Right ventricle myocardium superior (tissue), 1 donor: ENCODE results near the gene PPP1R1A. TPM values are rescaled to one million over a fixed set of nuclear protein-coding genes. Genes with fewer than 3 reads are reported as not detected.
A peak's percentile ranks its signal among the peaks of the same experiment; 100 is the strongest.

Source experiments
- ATAC-seq: fragments of 200-7000 bp; cut with Tn5 transposase; one replicate; pipeline ENCODE4 v1.9.1; 2020; ENCODE audit warnings: mild to moderate bottlenecking; ENCODE audit not compliant: poor library complexity
- DNase-seq: peaks from one replicate; pipeline ENCODE4 v3.0.0-alpha.2; 2020
- intact Hi-C: fragments of 100-400 bp; cut with DNase I; formaldehyde crosslinking; loops from one replicate; pipeline ENCODE4 v1.11.2; 2022
- total RNA-seq: library from RNA; stranded (reverse); fragmentation: NEBNext Ultra II Directional; extraction: Animal tissue kit (Norgen Biotek cat#: 25700); gene quantifications from one replicate; pipeline ENCODE4 v1.2.1, GENCODE V29; 2021
- donor health status: DM: no; HTN: yes; CAD: no; lungs with severe emphysema.

Gene PPP1R1A
- total RNA-seq, 1 donor from 2014 or later, result 192 TPM

DNA sequence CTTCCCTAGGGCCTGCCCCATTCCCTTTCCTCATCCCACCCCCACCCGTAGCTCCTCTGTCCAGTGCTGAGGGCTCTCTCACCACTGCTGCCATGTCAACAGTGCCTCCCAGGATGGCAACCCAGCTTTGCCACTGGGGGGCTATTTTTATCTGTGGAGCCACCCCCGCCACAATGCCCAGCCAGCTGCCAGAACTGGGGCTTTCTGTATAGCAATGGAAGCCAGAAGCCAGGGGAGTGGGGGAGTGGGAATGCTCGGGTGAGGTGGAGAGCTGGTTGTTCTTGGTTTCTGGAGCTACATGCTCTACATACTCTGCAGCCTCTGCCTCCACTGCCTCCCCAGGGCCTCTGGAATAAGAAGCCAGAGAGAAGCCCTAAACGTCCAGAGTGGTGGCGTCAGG lies 30.1 kb downstream of the PPP1R1A start:
- ATAC-seq (no peak), DNase-seq (no peak)
- intact Hi-C loops, result no loop called here

DNA sequence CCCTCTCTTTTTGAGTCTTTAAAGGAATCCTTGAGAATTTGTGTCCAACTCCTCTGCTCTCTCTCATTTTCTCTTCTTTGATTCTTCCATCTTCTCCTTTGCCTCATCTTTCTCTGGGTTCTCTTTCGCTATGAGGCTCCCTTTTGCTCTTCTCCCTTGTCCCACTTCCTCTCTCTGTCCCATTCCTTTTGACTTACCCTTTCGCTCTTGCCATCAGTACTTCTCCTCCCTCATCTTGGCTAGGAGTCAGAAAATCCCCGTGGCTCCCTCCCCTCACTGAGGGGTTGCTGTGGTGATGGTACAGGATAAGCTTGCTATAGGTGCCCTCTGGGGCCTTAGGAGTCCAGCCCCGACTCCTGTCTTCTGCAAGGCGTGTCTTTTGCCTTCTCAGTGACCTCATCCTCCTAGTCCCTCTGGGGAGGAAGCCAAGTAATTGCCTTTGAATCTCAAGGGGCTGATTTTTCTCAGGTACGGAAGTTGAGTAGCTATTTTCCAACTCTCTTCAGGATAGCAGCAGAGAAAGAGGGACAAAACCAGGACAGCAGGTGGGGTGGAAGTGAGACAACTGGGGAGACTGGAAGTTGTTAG lies 32.7 kb downstream of the PPP1R1A start:
- DNase-seq, result no peak
- no peak for ATAC-seq
- intact Hi-C loops, result no loop called here

DNA sequence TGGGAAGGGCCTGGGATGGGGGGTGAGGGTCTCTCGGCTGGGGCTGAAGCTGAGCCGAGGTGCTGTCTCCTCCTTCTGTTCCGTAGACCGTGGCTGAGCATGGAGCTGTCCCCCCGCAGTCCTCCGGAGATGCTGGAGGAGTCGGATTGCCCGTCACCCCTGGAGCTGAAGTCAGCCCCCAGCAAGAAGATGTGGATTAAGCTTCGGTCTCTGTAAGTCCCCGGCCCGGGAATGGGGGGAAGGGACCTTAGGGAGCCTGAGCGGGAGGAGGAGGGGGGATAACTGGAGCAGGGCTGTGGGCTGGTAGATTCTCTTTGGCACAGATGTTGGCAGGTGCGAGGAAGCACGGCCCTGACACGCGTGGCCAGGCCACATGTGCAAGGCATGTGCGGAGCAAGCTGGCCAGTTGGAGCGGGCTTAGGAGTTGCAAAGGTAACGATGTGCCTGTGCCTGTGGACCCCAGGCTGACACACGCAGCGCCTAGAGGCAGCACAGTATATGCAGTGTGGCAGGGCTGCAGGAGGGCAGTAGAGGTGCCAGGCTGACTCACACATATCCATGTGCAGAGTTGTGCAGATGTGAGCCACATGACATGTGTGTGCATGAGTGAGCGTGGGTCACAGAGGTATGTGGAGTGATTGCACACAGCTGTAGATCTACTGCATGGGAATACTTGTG lies 38.5 kb downstream of the PPP1R1A start:
- no peak for DNase-seq
- intact Hi-C loops, result no loop called here
- peak; percentile 10 for ATAC-seq

DNA sequence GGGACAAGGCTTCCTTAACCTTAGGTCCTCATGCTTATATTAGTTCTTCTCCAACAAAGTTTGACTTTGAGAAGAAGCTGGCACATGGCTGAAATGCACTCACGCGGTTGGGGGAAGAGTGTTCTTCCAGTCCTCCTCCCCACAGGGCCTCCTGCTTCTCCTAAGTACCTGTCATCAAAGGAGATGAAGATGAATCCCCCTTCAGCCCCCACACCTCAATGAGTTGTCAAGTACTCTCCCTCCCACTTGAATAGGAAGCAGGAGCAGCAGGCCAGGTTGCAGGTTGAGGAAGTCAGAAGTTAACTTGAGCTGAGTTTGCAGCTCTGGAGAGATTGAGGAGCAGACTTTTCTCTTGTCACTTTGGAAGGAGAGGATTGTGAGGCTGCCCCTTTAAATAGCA lies 41.9 kb downstream of the PPP1R1A start:
- intact Hi-C loops, result no loop called here
- no peak for DNase-seq
- ATAC-seq, result no peak

DNA sequence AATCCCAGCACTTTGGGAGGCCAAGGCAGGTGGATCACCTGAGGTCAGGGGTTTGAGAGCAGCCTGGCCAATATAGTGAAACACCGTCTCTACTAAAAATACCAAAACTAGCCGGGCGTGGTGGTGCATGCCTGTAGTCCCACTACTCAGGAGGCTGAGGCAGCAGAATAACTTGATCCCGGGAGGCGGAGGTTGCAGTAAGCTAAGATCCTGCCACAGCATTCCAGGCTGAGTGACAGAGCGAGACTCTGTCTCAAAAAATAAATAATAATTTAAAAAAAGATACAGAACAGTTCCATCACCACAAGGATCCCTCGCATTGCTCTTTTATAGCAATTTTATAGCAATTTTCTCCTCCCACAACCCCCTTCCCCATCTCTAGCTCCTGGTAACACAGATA lies 43.7 kb downstream of the PPP1R1A start:
- ATAC-seq, result no peak
- intact Hi-C loops, result no loop called here

DNA sequence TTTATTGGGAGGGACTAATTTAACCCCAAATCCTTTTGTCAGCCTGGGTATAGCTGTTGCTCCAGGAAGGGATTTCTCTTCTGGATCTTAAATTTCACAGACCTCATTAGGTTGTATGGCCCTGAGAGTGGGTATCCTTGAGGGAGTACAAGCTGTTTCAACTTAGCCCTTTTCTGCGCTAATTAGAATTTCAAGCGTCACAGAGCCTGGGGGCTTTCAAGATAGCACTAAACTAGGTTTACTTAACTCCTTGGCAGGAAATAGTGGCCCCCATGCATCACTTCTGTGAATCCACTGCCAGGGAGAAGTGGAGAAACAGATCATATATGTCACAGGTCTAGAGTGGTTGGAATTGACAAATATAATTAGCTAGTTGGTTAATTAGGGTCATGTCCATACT lies 44.9 kb downstream of the PPP1R1A start:
- no peak for DNase-seq
- intact Hi-C loops, result no loop called here
- no peak for ATAC-seq

More for the DNA sequence above, 43.7 kb downstream of the PPP1R1A start:
- DNase-seq, result no peak

DNA sequence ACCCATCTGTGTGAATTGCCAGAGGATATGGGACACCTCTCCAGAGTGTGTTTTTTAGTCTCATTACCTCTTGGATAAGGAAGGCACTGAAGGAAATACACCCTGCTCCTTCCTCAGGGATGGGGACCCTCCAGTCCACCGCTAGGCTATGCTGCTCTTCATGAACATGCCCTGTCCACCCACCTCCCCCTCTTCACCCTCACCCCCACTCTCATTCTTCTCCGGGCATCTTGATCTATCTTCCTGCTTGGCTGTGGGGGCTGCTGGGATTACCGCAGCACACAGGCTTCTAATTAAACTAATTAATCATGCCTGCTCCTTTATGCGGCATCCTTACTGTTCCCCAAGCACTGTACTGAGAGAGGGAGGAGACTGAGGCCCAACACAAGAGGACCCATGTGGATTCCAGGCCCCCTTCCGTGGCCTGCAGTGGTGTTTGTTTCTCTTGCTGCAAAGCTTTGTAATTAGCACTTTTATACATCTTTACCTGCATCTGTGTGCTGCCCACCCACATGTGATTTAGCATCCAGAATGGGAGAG lies 46.6 kb downstream of the PPP1R1A start:
- no peak for ATAC-seq
- intact Hi-C loops, result no loop called here
- DNase-seq, result no peak

DNA sequence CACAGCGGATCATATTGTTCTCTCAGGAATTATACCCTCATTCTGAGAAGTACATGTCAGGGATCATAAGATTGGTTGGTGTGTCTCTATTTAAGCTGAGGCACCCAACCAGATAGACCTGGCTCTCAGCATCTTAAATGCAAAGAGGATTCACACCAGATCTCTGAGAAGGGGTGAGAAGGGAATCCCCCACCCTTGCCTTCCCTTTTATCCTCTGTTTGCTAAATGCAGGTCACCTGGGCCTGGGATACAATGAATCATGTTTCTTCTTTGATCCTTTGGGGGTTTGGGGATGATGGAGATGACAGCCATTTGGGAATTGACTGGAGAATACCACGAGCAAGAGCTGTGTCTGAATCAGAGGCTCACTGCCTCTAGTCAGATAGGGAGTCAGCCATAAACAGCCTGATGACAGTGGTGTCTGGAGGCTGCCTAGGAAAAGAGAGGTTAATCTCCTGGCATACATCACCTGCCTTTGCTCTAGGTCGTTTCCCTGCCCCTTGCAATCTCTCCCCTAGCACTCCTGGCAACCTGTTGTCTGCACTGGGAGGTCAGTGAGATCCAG lies 50.2 kb downstream of the PPP1R1A start:
- ATAC-seq, result no peak
- intact Hi-C loops, result no loop called here
- no peak for DNase-seq

DNA sequence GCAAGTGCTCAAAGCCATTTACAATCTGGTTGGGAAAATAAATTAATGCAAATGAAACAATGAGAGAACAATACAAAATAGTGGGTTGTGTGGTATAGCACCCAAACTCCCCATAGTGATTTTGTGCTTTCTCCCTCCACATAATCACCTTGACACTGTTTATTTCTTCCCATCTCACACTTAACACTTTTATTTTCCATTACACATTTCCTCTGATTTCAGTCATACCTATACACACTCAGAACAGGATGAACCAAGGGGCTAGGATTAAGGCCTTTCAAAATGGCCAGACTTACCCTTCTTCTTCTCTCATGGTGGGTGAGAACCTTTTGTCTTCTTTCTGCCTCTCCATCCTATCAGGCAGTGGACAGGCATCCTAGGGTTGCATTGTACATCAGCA lies 53.0 kb downstream of the PPP1R1A start:
- ATAC-seq, result no peak
- intact Hi-C loops, result no loop called here

DNA sequence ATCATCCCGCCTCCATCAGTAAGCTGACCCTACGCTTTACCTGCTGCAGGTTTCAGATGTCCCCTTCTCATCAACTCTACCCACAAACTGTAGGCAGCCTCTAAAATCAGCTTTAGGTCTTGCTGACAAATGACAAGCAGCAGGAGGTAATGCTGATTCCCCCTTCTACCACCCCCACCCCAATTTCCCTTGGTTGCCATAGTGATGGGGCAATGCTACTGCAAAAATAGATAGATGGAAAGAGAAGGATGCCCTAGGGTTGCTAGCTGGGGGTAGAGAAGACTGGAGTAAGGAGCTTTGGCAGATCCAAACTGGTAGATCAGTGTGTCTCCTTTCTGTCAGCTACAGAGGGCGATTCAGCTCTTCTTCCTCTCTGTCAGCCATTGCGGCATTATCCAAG lies 58.9 kb downstream of the PPP1R1A start:
- ATAC-seq, result no peak
- no peak for DNase-seq
- intact Hi-C loops, result no loop called here

More for the DNA sequence above, 53.0 kb downstream of the PPP1R1A start:
- DNase-seq, result no peak

Other genes starting within 250 kb of the PPP1R1A start
- gene GPR84, start 224.2 kb downstream of the PPP1R1A start, total RNA-seq, result not detected
- 10.7 TPM for gene ZNF385A, start 203.9 kb downstream of the PPP1R1A start, total RNA-seq
- gene ITGA5, start 169.4 kb downstream of the PPP1R1A start, total RNA-seq, result 51.6 TPM
- not detected for gene GTSF1, start 115.1 kb downstream of the PPP1R1A start, total RNA-seq
- 7.4 TPM for gene NCKAP1L, start 90.9 kb downstream of the PPP1R1A start, total RNA-seq
- 2.4 TPM for gene PDE1B, start 39.1 kb downstream of the PPP1R1A start, total RNA-seq
- gene LACRT, start 46.2 kb upstream of the PPP1R1A start, total RNA-seq, result not detected
- not detected for gene DCD, start 59.7 kb upstream of the PPP1R1A start, total RNA-seq